Stimulated activated naive CD4-positive, alpha-beta T cell (primary cell): ENCODE results near the gene ARHGAP36.

Experiments
- DNase-seq, 6 experiments: peaks; one replicate each; lab custom pipeline; 2025; lab: John Stamatoyannopoulos, UW

The ARHGAP36 gene

GRCh38 chrX:131058136-131058868 lies at the start of gene ARHGAP36:
ARHGAP36 (plus strand) TSS chrX:131058346; CDS start chrX:131081666, 23,320 bp downstream.
- no peak for DNase-seq

DNA sequence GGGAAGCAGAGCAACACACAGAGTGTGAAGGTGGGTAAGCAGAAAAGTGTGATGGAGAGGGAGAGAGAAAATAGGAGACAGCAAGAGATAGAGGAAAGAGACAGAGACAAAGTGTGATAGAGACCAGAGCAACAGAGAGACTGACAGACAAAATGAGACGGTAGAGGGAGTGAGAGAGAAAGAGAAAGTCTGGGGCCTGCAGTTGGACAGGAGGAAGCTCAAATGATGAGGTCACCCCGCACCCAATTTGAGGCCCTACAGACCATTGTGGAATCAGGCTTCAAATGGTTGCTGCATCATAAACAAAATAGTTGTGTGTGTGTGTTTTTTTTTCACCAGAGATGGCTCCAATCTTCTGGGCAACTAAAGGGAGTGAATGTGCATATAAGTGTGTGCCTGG lies 48.0 kb upstream of the ARHGAP36 start:
- DNase-seq, result no peak

GRCh38 chrX:131025336-131025735 lies 32.8 kb upstream of the ARHGAP36 start:
- DNase-seq, result no peak

DNA sequence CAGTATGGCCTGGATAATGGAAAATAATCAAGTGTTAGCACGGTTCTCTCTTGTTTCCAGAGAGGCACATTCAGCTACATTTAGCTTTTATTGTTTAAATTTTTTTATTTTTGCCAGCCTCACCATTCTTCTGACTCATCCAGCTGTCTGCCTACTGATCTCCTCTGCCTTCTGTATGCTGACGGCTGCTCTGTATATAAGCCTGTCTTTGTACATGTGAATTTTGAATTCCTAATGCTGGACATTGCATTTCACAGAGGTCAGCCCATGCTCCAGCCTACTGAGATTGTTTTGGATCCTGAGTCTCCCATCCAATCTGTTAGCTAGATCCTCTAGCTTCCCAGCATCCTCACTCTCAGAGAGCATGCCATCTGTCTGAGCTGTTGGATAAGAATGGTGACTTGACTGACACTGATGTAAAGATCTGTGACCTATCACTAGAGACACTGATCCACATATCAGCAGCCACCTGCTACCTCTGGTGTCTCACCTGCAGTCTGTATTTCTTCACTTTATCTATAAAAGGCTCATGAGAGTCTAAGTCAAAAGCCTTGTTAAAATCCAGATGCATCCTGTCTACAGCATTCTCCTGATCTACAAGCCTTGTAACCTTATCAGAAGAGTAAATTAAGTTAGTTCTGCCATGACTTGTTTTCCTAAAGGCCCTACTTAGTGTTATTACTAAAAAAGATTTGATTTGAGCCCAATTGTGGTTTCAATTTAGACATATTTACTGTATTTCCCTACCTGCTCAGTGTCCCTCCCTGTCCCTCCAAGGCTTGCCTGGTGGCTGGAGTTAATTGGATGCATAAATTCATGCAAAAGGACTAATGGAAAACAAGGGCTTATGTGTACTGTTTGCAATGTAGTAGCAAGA lies 25.6 kb upstream of the ARHGAP36 start:
- DNase-seq, result no peak

DNA sequence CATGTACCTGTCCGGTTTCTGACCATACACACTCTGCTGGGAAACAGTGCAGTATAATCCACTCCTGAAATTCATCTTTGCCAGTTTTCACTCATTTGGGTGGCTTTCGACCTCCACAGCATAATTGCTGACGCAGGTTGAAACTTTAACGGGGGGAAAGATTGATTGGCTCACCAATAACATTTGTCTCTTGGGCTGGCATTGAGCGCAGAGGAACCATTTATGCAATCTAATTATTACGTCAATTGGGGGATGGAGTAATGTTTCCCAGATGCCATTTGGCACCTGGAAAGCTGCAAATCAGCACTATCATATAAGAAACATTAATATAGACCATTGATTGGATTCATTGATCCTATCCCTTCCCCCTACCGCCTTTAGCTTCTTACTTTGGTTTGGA lies 24.1 kb upstream of the ARHGAP36 start:
- no peak for DNase-seq

GRCh38 chrX:131040781-131041180 lies 17.4 kb upstream of the ARHGAP36 start:
- DNase-seq, result no peak

- no peak for DNase-seq
Observed at GRCh38 chrX:131041667-131042066, 16.5 kb upstream of the ARHGAP36 start.

DNA sequence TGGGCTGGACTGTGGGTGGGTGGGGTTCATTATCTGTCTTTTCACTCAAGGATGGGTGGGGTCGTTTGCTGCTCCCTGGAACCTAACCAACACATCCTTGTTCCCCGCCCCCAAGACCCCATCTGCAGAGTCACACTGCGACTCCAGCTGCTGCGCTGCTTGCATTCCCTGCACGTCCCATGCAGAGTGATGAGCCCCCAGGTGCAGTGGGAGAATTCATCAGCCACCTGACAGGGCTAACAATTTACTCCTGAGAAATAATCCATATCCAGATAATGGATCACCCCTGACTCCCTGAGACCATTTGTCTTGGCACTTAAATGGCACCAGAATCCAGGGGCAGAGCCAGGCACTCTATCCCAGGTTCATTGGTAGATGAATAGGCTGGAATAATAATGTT lies 12.4 kb upstream of the ARHGAP36 start:
- no peak for DNase-seq

DNA sequence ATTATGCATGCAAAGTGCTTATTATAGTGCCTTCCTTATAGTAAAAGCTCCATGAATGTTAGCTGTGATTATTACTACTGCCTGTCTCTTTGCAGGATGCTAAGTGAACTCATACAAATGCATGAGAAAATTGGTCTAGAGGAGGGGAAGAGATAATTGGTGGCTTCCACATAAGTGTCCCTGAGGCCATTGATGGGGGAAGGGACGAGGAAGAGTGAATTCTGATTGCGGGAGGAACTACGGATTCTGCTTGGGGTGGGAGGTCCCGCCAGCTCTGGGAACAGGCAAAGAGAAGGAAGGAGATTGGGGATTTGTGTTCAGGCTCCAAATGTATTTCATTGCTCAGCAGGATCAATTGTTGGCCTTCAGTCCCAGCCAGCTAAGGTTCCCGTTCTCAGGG lies 11.6 kb upstream of the ARHGAP36 start:
- DNase-seq, result no peak

DNA sequence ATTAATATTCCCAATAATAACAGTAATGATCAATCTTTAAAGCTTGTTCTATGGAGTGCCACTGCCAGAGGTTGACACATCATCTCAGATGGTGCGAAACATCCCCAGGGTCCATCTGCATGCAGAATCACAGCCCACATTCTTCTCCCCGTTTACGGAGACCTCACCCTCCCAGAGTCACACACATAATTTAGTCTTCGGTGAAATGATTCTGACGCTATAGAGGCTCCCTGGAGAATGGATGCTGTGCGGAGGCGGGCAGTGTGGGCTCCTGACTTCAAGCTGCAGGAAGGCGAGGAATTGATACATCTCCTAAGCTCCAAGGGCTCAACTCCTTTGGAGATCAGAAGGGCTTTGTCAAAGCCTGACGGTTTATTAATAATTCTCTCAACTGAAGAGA lies 11.0 kb upstream of the ARHGAP36 start:
- DNase-seq, result no peak

- no peak for DNase-seq
Observed at GRCh38 chrX:131053076-131053475, 5.1 kb upstream of the ARHGAP36 start.

GRCh38 chrX:131054906-131055305 lies 3.2 kb upstream of the ARHGAP36 start:
- DNase-seq, result no peak

DNA sequence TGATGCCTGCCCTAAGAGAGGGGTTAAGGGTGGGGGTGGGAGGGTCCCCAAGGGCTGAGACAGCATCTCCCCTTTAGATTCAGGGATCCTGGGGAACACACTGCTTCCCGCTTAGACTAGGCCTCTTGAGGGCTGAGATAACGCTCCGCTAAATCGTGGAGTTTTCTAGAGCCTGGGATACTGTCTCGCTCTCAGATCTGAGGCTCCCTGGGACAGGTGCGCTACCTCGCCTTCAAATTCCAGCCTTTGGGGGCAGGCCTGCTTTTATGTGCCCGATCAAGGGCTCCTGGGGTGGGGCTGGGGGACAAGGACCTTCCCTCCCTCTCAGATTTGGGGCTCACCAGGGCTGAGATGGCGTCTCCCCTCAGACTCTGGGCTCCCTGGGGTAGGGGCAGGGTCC lies 440 bp upstream of the ARHGAP36 start:
- DNase-seq, result no peak

DNA sequence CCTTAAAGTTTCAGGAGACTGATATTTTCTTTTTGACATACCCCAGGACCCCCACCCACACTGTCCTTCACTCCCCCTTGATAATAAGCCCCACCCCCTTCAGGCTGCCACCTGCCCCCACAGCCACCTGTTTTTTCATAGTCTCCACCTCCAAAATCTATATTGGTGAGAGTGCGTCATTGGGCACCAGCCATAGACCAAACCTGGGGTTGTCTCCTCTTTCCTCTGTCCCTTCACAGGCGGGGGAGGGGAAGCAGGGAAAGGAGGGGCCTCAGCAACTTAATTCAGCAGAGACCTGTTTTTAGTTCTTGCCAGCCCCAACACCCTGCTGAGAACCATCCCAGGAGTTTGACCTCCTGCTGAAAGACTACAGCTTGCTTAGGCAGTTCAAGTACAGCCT lies 1.1 kb downstream of the ARHGAP36 start:
- DNase-seq, result no peak

- no peak for DNase-seq
Observed at GRCh38 chrX:131060147-131060546, 2.0 kb downstream of the ARHGAP36 start.

- DNase-seq, result no peak
Observed at GRCh38 chrX:131061306-131061705, 3.2 kb downstream of the ARHGAP36 start.

DNA sequence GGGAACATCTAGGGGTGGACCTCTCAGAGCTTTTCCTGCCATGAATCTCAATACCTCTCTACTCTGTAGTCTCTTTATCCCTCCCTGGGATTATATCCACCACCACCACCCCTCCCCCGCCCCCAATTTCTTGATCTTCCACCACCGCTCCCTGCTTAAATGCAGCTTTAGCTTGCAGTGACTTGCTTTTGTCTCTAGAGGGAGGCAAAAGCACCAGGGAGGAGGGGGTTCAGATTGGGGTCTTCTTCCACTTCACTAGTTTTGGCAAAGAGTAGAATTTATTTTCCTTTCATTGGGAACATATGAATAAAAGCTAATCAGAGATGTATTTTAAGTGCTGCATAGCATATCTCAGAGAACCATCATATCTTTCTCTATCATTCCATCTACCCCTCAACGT lies 5.5 kb downstream of the ARHGAP36 start:
- DNase-seq, result no peak

DNA sequence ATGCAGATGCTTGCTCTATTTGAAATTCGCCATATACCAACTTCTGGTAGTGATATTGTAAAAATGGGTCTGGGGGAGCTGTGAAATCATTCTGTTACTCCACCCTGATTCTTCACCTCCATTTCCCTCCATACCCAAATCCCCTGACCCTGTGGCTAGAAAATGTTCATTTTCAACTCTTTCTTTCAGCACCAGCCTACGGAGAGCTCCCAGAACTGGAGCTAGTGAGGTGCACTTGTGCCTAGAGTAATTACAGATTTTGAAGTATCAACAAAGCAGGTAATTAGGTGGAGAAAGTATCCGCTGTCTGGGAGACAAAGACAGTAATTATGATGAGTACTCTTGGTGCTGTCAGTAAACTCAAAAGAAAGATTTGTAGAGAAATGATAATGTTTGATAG lies 8.1 kb downstream of the ARHGAP36 start:
- no peak for DNase-seq

- DNase-seq, result no peak
Observed at GRCh38 chrX:131067216-131067615, 9.1 kb downstream of the ARHGAP36 start.

- no peak for DNase-seq
Observed at GRCh38 chrX:131067846-131068745, 9.9 kb downstream of the ARHGAP36 start.

GRCh38 chrX:131068945-131069719 lies 11.0 kb downstream of the ARHGAP36 start:
- DNase-seq, result no peak
